ENCODE measurements around the gene CWF19L2.
"Not testable (repeated sequence)": the region's sequence is repeated elsewhere in the genome, so short reads cannot be mapped to it uniquely, and the experiment has no call there.

Gene CWF19L2

DNA sequence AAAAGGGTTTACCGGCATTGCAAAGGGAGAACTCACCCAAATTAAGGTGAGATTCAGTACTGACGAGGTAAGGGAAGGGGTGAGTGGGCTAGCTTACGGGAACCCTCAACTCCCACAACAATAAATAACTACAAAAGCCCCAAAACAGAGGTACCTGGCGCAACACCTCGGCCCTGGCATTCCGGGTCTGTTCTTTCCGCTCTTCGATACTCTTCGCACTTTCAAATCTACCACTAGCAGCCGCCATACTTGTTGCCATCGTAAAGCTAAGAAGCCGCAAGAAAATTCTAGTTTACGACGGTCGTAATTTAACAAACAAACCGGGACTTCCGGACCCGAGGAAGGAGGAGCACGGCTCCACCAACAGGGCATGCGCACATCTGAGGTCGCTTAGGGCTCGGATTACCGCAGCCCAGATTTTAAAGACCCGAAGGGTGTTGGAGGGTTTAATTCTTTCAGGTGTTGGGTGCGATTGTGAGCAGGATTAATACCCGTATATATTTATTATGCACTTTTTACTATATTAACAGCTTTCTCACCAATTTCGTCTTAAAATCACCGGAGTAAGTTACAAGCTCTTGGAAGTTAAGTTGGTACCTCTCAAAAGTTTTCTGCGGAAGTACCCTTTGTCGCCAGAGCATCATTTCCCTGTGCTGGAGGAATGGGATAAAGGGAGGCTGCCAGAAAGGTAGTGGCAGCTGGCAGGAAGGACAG is at the start of gene CWF19L2:
TSS of gene CWF19L2 (minus strand) at position 268 of the 714 bp plus-strand sequence. CDS start at position 259, 9 bp downstream.
- peak; percentile 15 to 93 (median 82) for DNase-seq

DNA sequence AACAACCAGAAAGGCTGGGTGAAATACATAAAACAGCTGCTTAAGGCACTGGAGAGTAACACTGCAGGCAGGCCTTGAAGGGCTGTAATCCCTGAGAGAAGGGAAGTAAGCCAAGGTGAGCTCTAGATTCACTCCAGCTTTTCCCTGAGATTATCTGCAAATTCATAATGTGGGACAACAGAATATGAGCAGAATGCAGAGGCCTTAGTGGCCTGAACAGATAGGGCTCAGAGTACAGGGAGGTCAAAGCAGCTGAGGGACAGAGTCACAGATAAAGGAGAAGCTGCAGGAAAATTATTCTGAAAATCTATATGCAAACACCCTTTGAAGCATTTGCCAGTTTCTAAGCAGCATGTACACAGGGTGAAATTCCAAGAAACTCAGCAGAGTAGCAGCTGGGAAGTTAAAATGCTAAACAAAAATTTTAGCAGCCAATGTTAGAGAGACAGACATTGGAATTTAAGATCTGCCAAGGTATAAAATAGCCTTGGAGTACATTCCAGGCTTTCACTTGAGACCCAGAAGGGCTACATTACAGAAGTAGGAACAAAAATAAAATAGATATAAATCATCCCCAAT is 48.1 kb upstream of the CWF19L2 start:
- no peak for DNase-seq

DNA sequence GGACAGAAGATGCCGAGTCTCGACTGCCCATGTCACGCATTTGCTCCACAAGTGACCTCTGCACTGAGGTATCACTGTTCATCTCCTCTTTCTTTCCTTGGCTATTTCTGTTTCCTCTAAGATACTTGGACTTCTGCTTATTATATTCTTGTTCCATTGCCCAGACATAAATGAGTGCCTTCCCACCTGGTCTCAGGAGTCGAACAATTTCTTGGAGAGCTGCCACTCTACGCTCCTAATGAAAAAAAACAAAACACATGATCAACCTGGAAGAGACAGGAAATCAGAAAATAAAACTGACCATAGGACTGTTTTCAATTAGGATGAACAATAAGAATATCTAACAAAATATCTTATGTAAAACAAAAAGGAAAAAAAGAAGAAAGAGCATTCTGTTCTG is 47.4 kb upstream of the CWF19L2 start:
- no peak for DNase-seq

DNA sequence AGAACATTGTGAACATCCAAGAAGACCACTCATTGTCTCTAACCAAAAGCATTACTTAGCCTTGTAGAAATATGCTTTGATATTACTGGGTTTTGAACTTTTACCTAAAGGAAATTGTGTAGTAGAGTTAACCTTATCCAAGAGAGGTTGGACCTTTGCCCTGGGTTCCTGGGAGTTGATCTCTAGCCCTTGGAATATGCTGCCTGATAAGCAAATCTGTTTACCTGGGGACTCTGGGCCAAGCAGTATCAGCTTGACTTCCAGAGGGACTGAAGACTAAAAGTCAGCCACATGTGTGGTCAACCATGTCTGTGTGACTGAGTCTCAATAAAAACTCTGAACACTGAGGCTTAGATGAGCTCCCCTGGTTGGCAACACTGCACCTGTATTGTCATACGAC is 44.1 kb upstream of the CWF19L2 start:
- DNase-seq = no peak

DNA sequence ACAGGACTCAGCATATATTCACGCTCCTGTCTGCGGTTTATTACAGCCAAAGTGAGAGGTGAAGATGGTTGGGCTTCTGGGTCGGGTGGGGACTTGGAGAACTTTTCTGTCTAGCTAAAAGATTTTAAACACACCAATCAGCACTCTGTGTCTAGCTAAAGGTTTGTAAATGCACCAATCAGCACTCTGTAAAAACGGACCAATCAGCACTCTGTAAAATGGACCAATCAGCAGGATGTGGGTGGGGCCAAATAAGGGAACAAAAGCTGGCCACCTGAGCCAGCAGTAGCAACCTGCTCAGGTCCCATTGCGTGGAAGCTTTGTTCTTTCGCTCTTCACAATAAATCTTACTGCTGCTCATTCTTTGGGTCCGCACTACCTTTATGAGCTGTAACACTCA is 39.7 kb upstream of the CWF19L2 start:
- not testable (repeated sequence) for DNase-seq

DNA sequence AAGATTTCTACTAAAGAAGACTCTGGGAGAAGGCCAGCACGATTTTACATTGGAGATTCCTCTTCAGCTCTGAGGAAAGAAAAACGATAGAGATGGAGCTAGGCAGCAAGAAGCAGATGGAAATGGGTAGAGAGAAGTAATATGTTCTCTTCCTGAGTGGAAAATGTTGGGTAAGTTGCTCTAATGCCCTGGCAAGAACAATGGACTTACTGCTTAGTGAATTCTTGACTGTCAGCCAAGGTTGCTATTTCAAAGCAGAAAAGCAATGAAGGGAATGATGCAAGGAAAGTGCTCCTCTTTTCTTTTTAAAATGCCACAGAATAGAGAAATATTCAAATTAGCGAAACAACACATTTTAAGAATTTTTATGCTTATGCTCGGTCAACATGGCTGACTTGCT is 38.4 kb upstream of the CWF19L2 start:
- DNase-seq = no peak

DNA sequence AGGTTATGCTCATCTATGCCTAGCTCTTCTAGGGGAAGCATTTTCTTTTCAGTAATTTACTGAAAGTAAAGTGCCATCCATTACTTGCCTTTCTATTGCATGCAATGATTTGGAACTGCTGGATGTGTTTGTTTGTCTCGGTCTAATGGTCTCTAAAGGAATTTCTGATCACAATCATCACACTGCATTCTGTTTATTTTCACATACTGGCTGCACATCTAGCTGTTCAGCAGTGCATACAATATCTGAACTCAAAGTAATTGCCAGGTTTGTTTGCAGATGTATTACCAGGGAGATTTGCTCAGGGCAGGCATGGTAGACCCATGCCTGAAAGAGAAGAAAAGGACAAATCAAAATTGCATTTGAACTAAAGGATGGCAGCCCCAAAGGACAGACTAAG is 36.4 kb upstream of the CWF19L2 start:
- DNase-seq = no peak

DNA sequence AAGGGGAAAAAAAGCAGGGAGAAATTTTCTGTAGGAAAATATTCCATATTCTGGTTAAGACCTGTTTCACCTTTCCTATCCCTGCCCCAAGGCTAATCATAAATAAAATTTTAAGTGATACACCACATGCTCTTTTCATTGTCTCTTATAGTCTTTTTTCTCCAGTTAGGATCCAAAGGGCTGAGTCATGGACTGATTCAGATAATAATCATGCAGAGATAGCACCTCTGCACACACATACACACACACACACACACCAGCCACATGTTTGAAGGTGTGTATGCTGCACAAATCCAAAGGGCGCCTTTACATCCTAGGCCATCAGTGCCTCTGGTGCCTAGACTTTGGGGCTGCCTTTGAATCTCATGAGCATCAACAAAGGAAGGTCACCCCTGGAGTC is 35.5 kb upstream of the CWF19L2 start:
- DNase-seq = peak in 1 of 56 donors; percentile 14

DNA sequence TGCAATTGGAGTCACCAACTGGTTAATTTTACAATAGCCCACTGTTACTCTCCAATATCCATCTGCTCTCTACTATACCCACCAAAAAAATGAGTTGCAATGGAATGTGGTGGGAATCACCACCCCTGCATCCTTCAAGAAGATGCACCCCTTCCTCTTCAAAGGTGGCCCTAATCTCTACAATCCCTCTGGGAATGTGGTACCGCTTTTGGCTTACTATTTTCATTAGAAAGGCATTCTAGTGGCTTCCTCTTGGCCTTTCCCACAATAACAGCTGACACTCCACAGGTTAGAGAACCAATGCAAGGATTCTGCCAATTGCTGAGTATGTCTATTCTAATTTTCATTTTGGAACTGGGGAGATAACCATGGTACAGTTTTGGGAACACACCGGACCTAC is 33.2 kb upstream of the CWF19L2 start:
- no peak for DNase-seq

DNA sequence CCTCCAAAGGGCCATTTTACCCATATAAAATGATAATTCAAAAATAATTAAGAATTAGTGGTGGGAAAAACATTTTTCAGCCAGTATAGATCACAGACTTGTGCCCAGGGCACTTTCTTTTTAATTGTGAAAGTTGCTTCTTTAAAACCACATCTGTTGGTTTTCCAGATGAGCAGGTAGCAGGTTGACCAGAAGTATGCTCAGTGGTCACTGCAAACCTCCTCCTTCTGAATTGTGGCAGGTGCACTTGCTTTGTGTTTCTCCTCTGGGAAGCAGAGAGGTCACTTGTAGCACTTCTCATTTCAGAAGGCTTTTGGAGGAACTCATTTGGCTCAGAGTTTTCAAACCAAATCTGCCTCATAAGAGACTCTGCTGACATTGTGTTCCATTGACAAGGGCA is 24.6 kb upstream of the CWF19L2 start:
- no peak for DNase-seq

DNA sequence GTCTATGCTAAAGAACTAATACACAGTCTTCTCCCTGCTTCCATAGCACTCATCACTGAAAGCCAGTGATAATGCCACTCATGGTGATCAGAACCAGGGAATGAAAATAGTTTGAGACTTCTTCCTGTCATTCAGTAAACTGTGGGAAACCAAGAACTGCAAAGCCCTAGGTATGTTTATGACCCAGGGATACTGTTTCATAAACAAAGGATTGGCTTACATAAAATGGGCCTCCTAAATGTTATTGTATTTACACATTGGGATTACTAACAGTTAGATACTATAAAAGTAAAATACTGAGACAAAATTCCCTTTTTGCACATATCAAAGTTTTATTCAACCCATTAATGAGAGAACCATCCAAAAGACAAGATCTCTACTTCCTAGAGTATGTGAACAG is 21.3 kb upstream of the CWF19L2 start:
- no peak for DNase-seq

DNA sequence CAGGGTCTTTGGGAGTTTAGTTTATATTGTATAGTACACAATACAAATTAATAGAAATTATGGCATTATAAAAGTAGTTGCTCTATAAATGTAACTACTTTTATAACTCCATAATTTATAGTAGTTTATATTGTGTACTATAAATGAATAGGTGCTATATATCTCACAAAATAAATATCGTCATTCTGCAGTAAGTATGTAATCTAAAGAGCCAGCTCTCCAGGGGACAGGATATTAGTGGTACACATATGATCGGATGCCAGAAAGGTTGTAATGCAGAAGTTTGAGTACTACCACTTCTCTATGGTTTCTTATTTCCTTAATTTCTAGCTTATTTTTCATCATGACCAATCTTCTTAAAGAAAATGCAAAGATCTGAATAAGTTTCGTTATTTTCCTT is 20.2 kb upstream of the CWF19L2 start:
- no peak for DNase-seq

DNA sequence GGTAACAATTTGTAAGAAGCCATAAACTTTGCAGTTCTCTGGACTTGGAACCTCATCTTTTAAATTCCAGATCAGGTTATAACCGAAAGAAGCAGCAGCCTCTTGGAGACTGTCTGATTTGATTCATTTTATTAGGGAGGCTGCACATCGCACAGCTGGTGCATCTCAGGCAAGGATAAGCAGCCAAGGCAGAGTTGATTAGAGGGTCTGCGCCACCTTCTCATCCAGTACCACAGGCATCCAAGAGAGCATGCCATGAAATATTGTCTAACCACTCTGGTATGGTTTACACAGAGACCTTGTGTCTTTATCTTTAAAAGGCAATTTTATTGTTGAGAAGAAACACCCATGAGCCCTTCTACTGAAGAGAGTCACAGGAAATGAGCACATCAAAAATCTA is 16.2 kb upstream of the CWF19L2 start:
- no peak for DNase-seq

DNA sequence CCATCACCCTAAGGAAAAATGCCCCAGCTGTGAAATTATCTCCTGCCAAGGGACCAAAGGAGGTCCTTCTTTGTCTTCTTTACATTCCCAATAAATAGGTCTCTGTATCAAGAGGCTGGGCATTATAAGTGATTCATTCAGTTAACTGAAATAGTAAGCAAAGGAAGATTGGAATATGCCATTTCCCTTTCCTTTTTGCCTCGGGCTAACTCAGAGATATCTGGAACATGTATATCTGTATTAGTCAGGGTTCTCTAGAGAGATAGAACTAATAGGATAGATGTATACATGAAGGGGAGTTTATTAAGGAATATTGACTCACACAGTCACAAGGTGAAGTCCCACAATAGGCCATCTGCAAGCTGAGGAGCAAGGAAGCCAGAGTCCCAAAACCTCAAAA is 15.3 kb upstream of the CWF19L2 start:
- DNase-seq = no peak

DNA sequence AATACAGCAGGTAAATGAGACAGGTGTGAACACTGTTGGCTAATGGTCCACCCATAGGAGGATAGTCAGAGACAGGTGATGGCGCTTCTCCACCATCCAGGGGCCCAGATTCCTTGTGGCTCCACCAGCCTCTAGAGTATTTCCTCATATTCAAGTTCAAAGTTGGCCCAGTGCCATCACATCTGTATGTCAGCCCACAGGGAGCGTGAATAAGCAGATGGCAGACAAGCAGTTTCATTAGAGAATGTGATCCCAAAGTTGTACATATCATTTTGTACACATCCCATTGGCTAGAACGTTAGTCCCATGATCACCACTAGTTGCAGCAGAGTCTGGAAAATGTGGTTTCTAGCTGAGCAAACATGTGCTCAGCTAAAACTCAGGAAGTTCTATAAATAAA is 11.0 kb upstream of the CWF19L2 start:
- DNase-seq = no peak

DNA sequence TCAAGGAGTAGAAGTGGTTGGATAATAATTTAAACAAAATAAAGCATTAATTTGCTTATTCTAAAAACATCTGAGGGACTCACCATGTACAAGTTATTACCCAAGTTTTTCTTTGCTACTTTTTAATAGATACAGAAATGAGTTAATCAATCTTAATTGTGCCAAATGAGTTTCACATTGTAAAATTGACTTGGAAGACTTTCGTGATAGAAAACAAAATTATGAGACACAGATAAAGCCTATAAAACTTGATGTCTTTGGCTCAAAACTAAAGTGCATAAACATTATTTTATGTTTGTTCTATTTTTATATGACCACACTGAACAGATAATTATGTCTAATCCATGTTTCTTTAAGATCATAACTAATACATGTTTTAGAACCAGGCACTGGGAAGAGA is 10.1 kb upstream of the CWF19L2 start:
- DNase-seq = no peak

DNA sequence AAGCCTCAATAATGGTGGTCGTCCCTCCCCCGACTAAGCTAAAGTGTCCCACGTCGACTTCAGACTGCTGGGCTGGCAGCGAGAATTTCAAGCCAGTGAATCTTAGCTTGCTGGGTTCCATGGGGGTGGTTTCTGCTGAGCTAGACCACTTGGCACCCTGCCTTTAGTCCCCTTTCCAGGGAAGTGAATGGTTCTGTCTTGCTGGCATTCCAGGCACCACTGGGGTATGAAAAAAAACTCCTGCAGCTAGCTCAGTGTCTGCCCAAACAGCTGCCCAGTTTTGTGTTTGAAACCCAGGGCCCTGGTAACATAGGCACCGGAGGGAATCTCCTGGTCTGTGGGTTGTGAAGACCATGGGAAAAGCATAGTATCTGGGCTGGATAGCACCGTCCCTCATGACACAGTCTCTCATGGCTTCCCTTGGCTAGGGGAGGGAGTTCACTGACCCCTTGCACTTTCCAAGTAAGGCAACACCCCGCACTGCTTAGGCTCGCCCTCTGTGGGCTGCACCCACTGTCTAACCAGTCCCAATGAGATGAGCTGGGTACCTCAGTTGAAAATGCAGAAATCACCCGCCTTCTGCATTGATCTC is 8.7 kb upstream of the CWF19L2 start:
- not testable (repeated sequence) for DNase-seq

DNA sequence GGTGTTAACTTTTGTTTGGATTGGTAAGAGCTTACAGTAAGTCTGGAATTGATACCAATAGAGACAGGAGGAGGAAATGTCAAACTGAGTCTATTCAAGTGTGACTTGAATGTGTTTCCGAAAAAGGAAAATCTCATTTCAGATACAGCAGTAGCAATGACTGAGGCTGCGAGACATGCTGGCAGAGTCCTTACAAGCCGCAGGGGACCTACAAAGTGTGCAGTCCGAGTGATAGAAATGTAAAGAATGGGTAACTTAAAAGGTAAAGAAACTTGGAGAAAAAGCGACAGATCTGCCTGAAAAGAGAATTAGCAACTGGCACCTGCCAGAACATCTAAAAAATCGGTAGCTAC is 444 bp downstream of the CWF19L2 start:
- no peak for DNase-seq

DNA sequence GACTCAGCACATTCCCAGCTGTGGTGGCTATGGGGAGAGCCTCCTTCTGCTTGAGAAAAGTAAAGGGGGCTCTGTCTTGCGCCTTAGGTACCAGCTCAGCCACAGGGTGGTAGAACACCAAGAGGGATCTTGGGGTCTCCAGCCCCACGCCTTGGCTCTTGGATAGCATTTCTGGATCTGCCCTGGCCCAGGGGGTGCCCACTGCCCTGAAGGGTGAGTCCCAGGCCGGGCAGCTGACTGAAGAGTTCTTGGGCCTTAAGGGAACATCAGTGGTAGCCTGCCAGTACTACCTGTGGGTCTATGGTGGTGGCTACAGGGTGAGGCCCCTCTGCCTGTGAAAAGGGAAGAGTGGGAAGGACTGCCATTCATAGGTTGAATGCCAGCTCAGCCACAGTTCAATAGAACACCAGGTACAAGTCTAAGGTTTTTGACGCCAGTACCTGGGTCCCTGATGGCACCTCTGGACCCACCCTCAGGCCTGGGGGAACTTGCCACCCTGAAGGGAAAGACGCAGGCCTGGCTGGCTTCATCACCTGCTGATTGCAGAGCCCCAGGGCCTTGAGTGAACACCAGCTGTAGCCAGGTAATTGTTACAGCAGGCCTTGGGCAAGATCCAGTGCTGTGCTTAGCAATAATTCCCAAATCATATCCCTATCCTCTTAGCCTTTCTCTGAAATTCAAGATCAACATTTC is 3.9 kb downstream of the CWF19L2 start:
- no peak for DNase-seq

DNA sequence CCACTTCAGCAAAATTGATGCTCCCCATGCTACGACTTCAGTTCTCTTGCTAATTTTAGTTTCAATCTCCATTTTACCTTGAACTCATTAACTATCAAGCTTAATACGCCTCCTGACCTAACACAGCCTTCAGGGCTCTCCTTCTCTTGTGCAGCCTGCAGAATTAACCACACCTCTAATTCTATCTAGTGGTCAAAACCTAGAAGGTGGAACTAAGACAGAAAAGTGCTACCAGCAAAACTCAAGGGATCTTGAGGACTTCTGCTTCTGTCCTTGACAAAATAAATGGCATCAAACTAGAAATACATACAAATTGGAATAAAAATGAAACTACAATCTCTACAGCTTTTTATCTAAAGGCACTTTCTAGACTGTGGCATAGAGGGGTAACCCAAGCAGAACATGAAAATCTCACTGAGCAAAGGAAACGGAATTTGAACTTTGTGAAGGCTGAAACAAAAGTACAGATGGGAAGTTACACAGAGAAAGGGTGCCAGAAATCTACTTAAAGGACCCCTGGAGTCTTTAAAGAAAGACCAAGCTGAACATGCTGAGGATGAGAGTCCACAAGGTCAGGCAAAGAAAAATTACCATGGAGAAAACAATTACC is 10.7 kb downstream of the CWF19L2 start:
- DNase-seq = no peak

DNA sequence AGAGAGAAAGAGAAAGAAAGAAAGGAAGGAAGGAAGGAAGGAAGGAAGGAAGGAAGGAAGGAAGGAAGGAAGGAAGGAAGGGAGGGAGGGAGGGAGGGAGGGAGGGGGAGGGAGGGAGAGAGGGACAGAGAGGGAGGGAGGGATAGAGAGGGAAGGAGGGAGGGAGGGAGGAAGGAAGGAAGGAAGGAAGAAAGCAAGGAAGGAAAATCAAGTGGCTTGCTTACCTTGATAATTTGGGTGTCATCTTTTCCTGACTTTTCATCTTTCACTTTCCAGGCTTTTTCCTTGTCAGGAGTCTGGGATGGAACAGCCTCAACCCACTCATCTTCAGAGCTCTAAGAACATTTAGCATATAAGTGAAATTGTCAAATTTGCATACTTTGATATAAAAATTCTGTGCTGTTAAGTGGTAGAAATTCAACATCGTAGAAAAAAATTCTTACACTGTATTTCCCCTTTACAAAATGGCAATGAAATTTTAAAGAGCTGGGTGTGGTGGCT is 14.9 kb downstream of the CWF19L2 start:
- peak in 1 of 56 donors; percentile 11 for DNase-seq

DNA sequence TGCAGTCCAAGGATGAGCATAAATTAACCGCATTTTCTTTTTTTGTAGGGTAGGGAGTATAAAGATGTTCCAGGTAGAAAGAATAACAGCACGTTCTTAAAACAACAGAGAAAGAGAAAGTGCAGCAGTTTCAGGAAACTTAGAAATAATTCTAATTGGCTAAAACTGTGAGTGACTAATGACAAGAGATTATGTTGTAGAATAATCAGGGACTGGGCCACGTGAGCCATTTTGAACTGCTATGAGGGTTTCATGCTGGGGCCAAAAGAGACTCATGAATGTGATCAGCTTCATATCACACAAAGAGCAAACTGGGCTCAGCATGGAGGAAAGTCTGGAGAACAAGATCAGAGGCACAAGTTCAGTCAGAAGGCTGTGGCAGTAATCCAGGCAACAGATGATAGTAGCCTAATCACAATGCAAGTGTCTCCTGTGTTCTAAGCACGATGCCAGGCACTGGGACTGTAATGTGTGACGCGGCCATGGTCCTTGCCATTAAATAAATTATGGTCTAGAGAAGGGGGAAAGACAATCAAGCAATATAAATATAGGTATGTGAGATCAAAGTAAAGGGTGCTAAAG is 17.9 kb downstream of the CWF19L2 start:
- DNase-seq = no peak

Data from nucleus accumbens (tissue), 56 donors.